ENCODE data around the gene B4GAT1. TPM values are rescaled to one million over a fixed set of nuclear protein-coding genes. Genes with fewer than 3 reads are reported as not detected.

B4GAT1 gene
- total and polyA plus RNA-seq, 2 of the 13 experiments (the other 11 are each of a cell fraction or from before 2014, with no cell fraction given), result 40.4 to 109 TPM

GRCh38 chr11:66369073-66369894 lies 21.9 kb upstream of the B4GAT1 start (continued):
- TF ChIP-seq, protein P1, sequence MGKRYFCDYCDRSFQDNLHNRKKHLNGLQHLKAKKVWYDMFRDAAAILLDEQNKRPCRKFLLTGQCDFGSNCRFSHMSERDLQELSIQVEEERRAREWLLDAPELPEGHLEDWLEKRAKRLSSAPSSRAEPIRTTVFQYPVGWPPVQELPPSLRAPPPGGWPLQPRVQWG (CRISPR knock-in tag; IDR thresholded peaks at IDR 0.05; ENCODE audit: borderline replicate concordance, low read depth), result no peak
- TF ChIP-seq AGO1 (IDR thresholded peaks at IDR 0.05; ENCODE audit: low read depth, low read length, poor library complexity, severe bottlenecking), result peak; percentile 88

- no peaks in the 10 kb centered on the region for H3K79me2 ChIP-seq (ENCODE audit: insufficient read depth, low read length)
- H2AFZ ChIP-seq (ENCODE audit: low read length), result no peak overlapping the region
- ChIA-PET POLR2A (no interaction called here), CTCF (ENCODE audit: low intra/inter-chr PET ratio, low total read pairs) (no interaction called here)
- no peak overlapping the region for H3K9ac ChIP-seq (ENCODE audit: insufficient read depth, low read depth, low read length)
- no peak for TF ChIP-seq MIER2 (CRISPR knock-in tag; IDR thresholded peaks at IDR 0.05)
- peak; percentile 70 for TF ChIP-seq AGO2 (optimal IDR thresholded peaks at IDR 0.05; ENCODE audit: low read depth, low read length)
- no peak for TF ChIP-seq REST (IDR thresholded peaks at IDR 0.05; ENCODE audit: borderline replicate concordance in 1 of 2, low read depth in 1 of 2, low read length in 2 of 2)
- peak; percentile 21; the same call in 1 of the 2 replicates for TF ChIP-seq POLR2G (IDR thresholded peaks at IDR 0.05; ENCODE audit: low read depth, low read length)
- H3K27ac ChIP-seq (ENCODE audit: extremely low read length, insufficient read depth, low read length), result no peak overlapping the region
- H4K20me1 ChIP-seq (ENCODE audit: insufficient read depth, low read length), result no peaks in the 10 kb centered on the region; the same call in 1 of the 2 replicates
- intact Hi-C loops (cut with micrococcal nuclease; ENCODE audit: unreplicated experiment) (no loop called here), in situ Hi-C loops (cut with HindIII; ENCODE audit: extremely low pct_ligation_motif_present, low pct_unique_long_range_greater_than_20kb) (no loop called here)
- no TSS peak for BruUV-seq (replicated peaks)
- peaks cover 0 to 5% of the 10 kb centered on the region in 2 experiments; a peak in 1 of 5 replicates for H3K27me3 ChIP-seq (ENCODE audit: control insufficient read depth in 1 of 2, insufficient read depth in 2 of 2, low read length in 2 of 2)
- ATAC-seq, result peak; percentile 4
- FAIRE-seq, result no peak
- H3K4me2 ChIP-seq (ENCODE audit: low read depth, low read length), result no peak overlapping the region
- no peak overlapping the region for H3K4me3 ChIP-seq (replicated peaks in 1 of 3; ENCODE audit: insufficient read depth in 1 of 3, low read depth in 2 of 3, low read length in 3 of 3)
- no peaks in the 10 kb centered on the region for H3K9me3 ChIP-seq (ENCODE audit: low read length)
- peaks cover 0 to 3% of the 10 kb centered on the region in 2 experiments; a peak in 1 of 5 replicates for H3K36me3 ChIP-seq (replicated peaks in 1 of 2; ENCODE audit: control insufficient read depth in 1 of 2, insufficient read depth in 2 of 2, low read length in 2 of 2)
- DNase-seq (ENCODE audit: low spot score), result no peak
- H3K4me1 ChIP-seq (ENCODE audit: insufficient read depth, low read length), result peaks cover 50% of the 10 kb centered on the region
- WGBS (ENCODE audit: low lambda C conversion rate), result 61% methylated on average over 2 of the region's 6 CpGs
Observed at GRCh38 chr11:66368484-66368883, 21.1 kb upstream of the B4GAT1 start.
